ENCODE measurements around the gene MYH15. TPM values are rescaled to one million over a fixed set of nuclear protein-coding genes. Genes with fewer than 3 reads are reported as not detected.

The MYH15 gene
- total and polyA plus RNA-seq, 12 donors, result 0.07 to 1.0 (median 0.20) TPM; not detected in 2

DNA sequence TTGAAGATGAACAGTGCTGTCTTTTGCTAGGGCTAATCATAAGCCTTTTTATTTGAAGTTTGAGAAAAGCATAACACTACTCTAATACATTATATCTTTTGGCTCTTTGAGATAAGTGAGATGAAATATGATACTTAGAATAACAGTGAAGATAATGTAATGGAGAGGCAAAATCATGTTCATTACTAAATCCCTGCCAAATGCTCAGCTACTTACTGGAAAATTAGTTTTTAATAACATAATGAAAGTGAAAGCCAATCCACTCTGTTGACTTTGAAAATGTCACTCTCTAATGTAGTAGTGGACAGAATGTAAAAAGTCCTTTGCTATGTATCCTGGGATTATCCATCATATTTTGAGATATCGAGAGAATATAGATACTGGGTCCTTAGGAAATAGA lies 35.9 kb upstream of the MYH15 start:
- no peaks in the 10 kb centered on the region for H3K9me3 ChIP-seq (replicated peaks in 1 of 3)
- DNase-seq, result no peak
- WGBS, 4 donors, result 17 to 27% (median 20%) methylated on average over 1 of the region's 1 CpG
- intact Hi-C loops (cut with DNase I), result no loop called here
- peak overlapping the region in 1 of 4 donors; percentile 56 for H3K4me3 ChIP-seq
- H3K4me1 ChIP-seq (replicated peaks in 1 of 2), result peaks cover 0 to 8% of the 10 kb centered on the region in 2 donors
- H3K27me3 ChIP-seq, result no peaks in the 10 kb centered on the region
- H3K27ac ChIP-seq, result peak overlapping the region in 1 of 5 donors; percentile 23
- no peak for TF ChIP-seq POLR2A (IDR thresholded peaks at IDR 0.05)
- TF ChIP-seq CTCF (IDR thresholded peaks at IDR 0.05), result no peak
- no peaks in the 10 kb centered on the region for H3K36me3 ChIP-seq (replicated peaks in 1 of 2)

GRCh38 chr3:108538083-108538482 lies 27.7 kb upstream of the MYH15 start:
- Histone ChIP-seq H3K27me3 (no peaks in the 10 kb centered on the region), H3K4me3 (no peak overlapping the region), H3K4me1 (replicated peaks in 1 of 2) (no peaks in the 10 kb centered on the region), H3K9me3 (replicated peaks in 1 of 3) (no peaks in the 10 kb centered on the region), H3K27ac (no peak overlapping the region), H3K36me3 (replicated peaks in 1 of 2) (no peaks in the 10 kb centered on the region)
- WGBS, 4 donors, result 69 to 76% (median 72%) methylated on average over 4 of the region's 4 CpGs
- TF ChIP-seq POLR2A (IDR thresholded peaks at IDR 0.05) (no peak), CTCF (IDR thresholded peaks at IDR 0.05) (no peak)
- intact Hi-C loops (cut with DNase I), result no loop called here
- DNase-seq, result no peak

DNA sequence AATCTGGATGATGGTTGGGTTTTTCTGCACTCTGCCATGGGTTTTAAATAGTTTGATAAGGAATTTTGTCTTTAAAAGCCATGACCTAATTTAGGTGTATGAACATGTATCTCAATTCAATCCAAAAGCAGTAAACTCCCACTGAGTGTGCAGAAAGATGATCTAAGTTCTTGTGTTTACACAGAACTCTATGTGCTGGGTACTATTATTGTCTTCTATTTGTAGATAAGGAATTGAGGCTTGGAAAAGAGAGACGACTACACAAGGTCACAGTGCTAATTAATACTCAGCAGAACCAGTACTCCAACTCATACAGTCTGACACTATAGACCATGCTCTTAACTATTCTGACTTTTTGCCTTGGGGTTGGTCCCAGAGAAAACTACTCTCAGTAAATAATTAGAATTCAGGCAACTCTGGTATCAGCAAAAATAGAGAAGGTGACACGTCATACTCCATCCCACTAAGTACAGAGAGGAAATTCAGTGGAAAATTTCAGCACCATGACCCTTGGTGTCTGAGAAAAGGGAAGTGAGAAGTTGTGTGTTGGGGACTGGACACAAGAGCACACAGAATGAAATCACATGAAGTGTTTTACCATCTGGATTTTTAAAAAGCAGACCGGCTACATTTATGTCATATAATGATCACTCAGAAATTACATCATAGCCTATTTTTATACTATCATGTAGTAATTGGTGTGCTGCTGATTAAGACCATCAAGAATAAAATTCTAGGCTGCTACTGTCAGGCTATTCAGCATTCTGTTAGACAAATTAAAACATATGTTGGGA lies 18.3 kb upstream of the MYH15 start:
- H3K4me1 ChIP-seq (replicated peaks in 1 of 2), result no peaks in the 10 kb centered on the region
- no peaks in the 10 kb centered on the region for H3K36me3 ChIP-seq (replicated peaks in 1 of 2)
- no peaks in the 10 kb centered on the region for H3K9me3 ChIP-seq (replicated peaks in 1 of 3)

GRCh38 chr3:108527817-108528216 lies 17.4 kb upstream of the MYH15 start:
- no peaks in the 10 kb centered on the region for H3K4me1 ChIP-seq (replicated peaks in 1 of 2)
- H3K36me3 ChIP-seq (replicated peaks in 1 of 2), result no peaks in the 10 kb centered on the region
- H3K27me3 ChIP-seq, result no peaks in the 10 kb centered on the region
- H3K27ac ChIP-seq, result no peak overlapping the region
- no peak for DNase-seq
- 68 to 86% (median 78%) methylated on average over 2 of the region's 2 CpGs for WGBS, 4 donors
- TF ChIP-seq CTCF (IDR thresholded peaks at IDR 0.05), result no peak
- no peak for TF ChIP-seq POLR2A (IDR thresholded peaks at IDR 0.05)
- no peaks in the 10 kb centered on the region for H3K9me3 ChIP-seq (replicated peaks in 1 of 3)
- H3K4me3 ChIP-seq, result no peak overlapping the region
- intact Hi-C loops (cut with DNase I), result no loop called here

More for the DNA sequence above, 18.3 kb upstream of the MYH15 start:
- Histone ChIP-seq H3K27ac (no peak overlapping the region), H3K4me3 (no peak overlapping the region), H3K27me3 (no peaks in the 10 kb centered on the region)
- intact Hi-C loops (cut with DNase I), result no loop called here
- no peak for DNase-seq
- whole genome bisulfite sequencing, 4 donors, result 34 to 47% (median 42%) methylated on average over 3 of the region's 3 CpGs
- TF ChIP-seq CTCF (IDR thresholded peaks at IDR 0.05) (no peak), POLR2A (IDR thresholded peaks at IDR 0.05) (no peak)

Data from adrenal gland (tissue), 12 donors.